ENCODE data around the gene LRRC46. TPM values are rescaled to one million over a fixed set of nuclear protein-coding genes. Genes with fewer than 3 reads are reported as not detected.

The LRRC46 gene
- total and polyA plus RNA-seq, 10 of the 15 experiments (the other 5 are each of a cell fraction or from before 2014, with no cell fraction given), result 0.15 to 1.8 (median 0.38) TPM; not detected in 1

GRCh38 chr17:47821424-47822391, 9.8 kb upstream of the LRRC46 start, which contains the start of gene OSBPL7 (continued):
- no peak for TF ChIP-seq IRF3 (IDR thresholded peaks at IDR 0.05)
- TF ChIP-seq BHLHE40 (IDR thresholded peaks at IDR 0.05; ENCODE audit: borderline replicate concordance in 1 of 2, low read depth in 2 of 2, low read length in 1 of 2), result peak in 1 of 2 experiments; percentile 51; a peak in 2 of 4 replicates
- 0 out of 2 replicates have a peak, but pooled peaks have one; percentile 19 for TF ChIP-seq MTA2 (IDR thresholded peaks at IDR 0.05; ENCODE audit: low read depth)
- TF ChIP-seq CHD2 (IDR thresholded peaks at IDR 0.05; ENCODE audit: borderline replicate concordance, low read depth, low read length), result peak; percentile 53
- TF ChIP-seq EGR1 (IDR thresholded peaks at IDR 0.05; ENCODE audit: borderline replicate concordance in 1 of 2, low read depth in 2 of 2, low read length in 2 of 2), result peak in 1 of 2 experiments; percentile 63; a peak in 2 of 3 replicates
- TF ChIP-seq HCFC1 (IDR thresholded peaks at IDR 0.05; ENCODE audit: low read length), result 0 out of 2 replicates have a peak, but pooled peaks have one; percentile 38
- TF ChIP-seq MLLT1 (IDR thresholded peaks at IDR 0.05), result peak; percentile 57; the same call in 1 of the 2 replicates
- TF ChIP-seq SMAD1 (IDR thresholded peaks at IDR 0.05; ENCODE audit: low read depth, partially characterized antibody), result peak; percentile 59
- peak; percentile 15; the same call in 1 of the 2 replicates for TF ChIP-seq BACH1 (IDR thresholded peaks at IDR 0.05; ENCODE audit: borderline replicate concordance)
- peak; percentile 85 for TF ChIP-seq POLR2AphosphoS5 (IDR thresholded peaks at IDR 0.05; ENCODE audit: low read length)
- TF ChIP-seq ZBTB40 (IDR thresholded peaks at IDR 0.05; ENCODE audit: borderline replicate concordance), result peak; percentile 75; the same call in 1 of the 2 replicates
- TF ChIP-seq IRF4 (IDR thresholded peaks at IDR 0.05; ENCODE audit: low read depth, low read length), result no peak
- TF ChIP-seq TBL1XR1 (IDR thresholded peaks at IDR 0.05; ENCODE audit: low read depth, low read length), result peak; percentile 55; the same call in 1 of the 2 replicates
- TF ChIP-seq REST (IDR thresholded peaks at IDR 0.05; ENCODE audit: low read depth, low read length), result no peak
- TF ChIP-seq POLR2AphosphoS2 (IDR thresholded peaks at IDR 0.05; ENCODE audit: low read depth, low read length), result peak; percentile 84; the same call in 1 of the 2 replicates
- TF ChIP-seq CHD4 (IDR thresholded peaks at IDR 0.05), result no peak
